HEK293T (cell line): Measurements from ENCODE around the gene TMEM117.
"Not testable (repeated sequence)": the region's sequence is repeated elsewhere in the genome, so short reads cannot be mapped to it uniquely, and the experiment has no call there.

ENCODE experiments used
- CTCF ChIA-PET: fragments of 350-600 bp; formaldehyde crosslinking; extraction: SDS; loops from one replicate; lab custom pipeline; 2021; ENCODE audit warnings: antibody characterized with exemption, inconsistent platforms; lab: Yijun Ruan, JAX
- POLR2A ChIA-PET: fragments of 350-600 bp; formaldehyde crosslinking; extraction: SDS; loops from one replicate; lab custom pipeline; 2020; ENCODE audit warnings: antibody characterized with exemption, inconsistent platforms; lab: Yijun Ruan, JAX
- DNase-seq: peaks from one replicate; pipeline ENCODE4 v3.0.0; 2012; ENCODE audit warnings: mixed read lengths; ENCODE audit errors: extremely low spot score
- ARNT ChIP-seq: fragments of 450-650 bp; IDR thresholded peaks from 2 replicates; pipeline ENCODE4 v1.6.1; 2017; ENCODE audit warnings: mild to moderate bottlenecking
- BHLHE40 ChIP-seq: fragments of 450-650 bp; IDR thresholded peaks from 2 replicates; pipeline ENCODE4 v1.6.1; 2016; ENCODE audit warnings: mild to moderate bottlenecking, moderate library complexity, borderline replicate concordance
- CTBP1 ChIP-seq: fragments of 450-650 bp; IDR thresholded peaks from 2 replicates; pipeline ENCODE4 v1.6.1; 2016; ENCODE audit warnings: borderline replicate concordance
- ELF4 ChIP-seq: fragments of 450-650 bp; IDR thresholded peaks from 2 replicates; pipeline ENCODE4 v1.6.1; 2017; ENCODE audit warnings: antibody characterized with exemption
- FOXA1 ChIP-seq: fragments of 450-650 bp; IDR thresholded peaks from 2 replicates; pipeline ENCODE4 v1.6.1; 2016; ENCODE audit warnings: mild to moderate bottlenecking
- FOXK2 ChIP-seq: fragments of 450-650 bp; IDR thresholded peaks from 2 replicates; pipeline ENCODE4 v1.6.1; 2016; ENCODE audit warnings: mild to moderate bottlenecking
- FOXM1 ChIP-seq: fragments of 450-650 bp; IDR thresholded peaks from 2 replicates; pipeline ENCODE4 v1.6.1; 2017; ENCODE audit warnings: mild to moderate bottlenecking, borderline replicate concordance
- HDGF ChIP-seq: fragments of 450-650 bp; IDR thresholded peaks from 2 replicates; pipeline ENCODE4 v1.6.1; 2017; ENCODE audit warnings: antibody characterized with exemption, borderline replicate concordance
- L3MBTL2 ChIP-seq: fragments of 450-650 bp; conservative IDR thresholded peaks from 2 replicates; pipeline ENCODE4 v1.6.1; 2016; ENCODE audit warnings: mild to moderate bottlenecking
- LEF1 ChIP-seq: fragments of 450-650 bp; IDR thresholded peaks from 2 replicates; pipeline ENCODE4 v1.6.1; 2017; ENCODE audit warnings: mild to moderate bottlenecking, borderline replicate concordance
- NFRKB ChIP-seq: fragments of 450-650 bp; IDR thresholded peaks from 2 replicates; pipeline ENCODE4 v1.6.1; 2016; ENCODE audit warnings: mild to moderate bottlenecking, moderate library complexity
- PKNOX1 ChIP-seq: fragments of 450-650 bp; IDR thresholded peaks from 2 replicates; pipeline ENCODE4 v1.6.1; 2016
- SP1 ChIP-seq: fragments of 450-650 bp; IDR thresholded peaks from 2 replicates; pipeline ENCODE4 v1.6.1; 2017
- SUZ12 ChIP-seq: fragments of 450-650 bp; IDR thresholded peaks from 2 replicates; pipeline ENCODE4 v1.6.1; 2016; ENCODE audit warnings: mild to moderate bottlenecking
- TARDBP ChIP-seq: fragments of 450-650 bp; IDR thresholded peaks from 2 replicates; pipeline ENCODE4 v1.6.1; 2016
- ZNF384 ChIP-seq: fragments of 450-650 bp; IDR thresholded peaks from 2 replicates; pipeline ENCODE4 v1.6.1; 2016

The TMEM117 gene

DNA sequence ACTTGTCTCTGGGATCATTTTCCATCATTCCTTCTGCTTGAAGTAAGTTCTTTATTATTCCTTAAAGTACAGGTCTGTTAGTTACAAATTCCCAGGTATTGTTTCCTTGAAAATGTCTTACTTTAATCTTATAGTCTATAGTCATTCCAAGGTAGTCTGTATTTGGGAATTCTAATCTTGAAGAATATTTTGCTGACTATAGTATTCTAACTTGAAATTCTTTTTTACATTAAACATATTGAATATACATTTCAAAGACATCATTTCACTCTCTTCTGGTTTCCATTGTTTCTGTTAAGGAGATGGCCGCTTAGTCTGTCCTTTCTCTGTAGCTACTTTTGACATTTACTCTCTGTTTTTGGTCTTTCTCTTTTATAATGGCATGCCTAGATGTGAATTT is 399.8 kb downstream of the TMEM117 start:
- POLR2A ChIA-PET: no interaction called here
- CTCF ChIA-PET: no interaction called here
- TF ChIP-seq CTBP1: no peak
- no peak for TF ChIP-seq LEF1
- TF ChIP-seq SUZ12: no peak
- DNase-seq: no peak

GRCh38 chr12:44240186-44240585 is 404.3 kb downstream of the TMEM117 start:
- DNase-seq: no peak
- CTCF ChIA-PET: no interaction called here
- POLR2A ChIA-PET: no interaction called here
- TF ChIP-seq LEF1 (no peak), FOXK2 (no peak), BHLHE40 (no peak), TARDBP (no peak), ELF4 (no peak), SP1 (no peak)

GRCh38 chr12:44245932-44246331 is 410.1 kb downstream of the TMEM117 start:
- POLR2A ChIA-PET: no interaction called here
- CTCF ChIA-PET: no interaction called here
- no peak for TF ChIP-seq FOXK2
- no peak for TF ChIP-seq SP1
- no peak for TF ChIP-seq PKNOX1
- no peak for TF ChIP-seq BHLHE40
- no peak for TF ChIP-seq CTBP1
- TF ChIP-seq SUZ12: no peak
- no peak for TF ChIP-seq NFRKB
- TF ChIP-seq ELF4: no peak
- TF ChIP-seq ARNT: no peak
- no peak for TF ChIP-seq LEF1
- no peak for TF ChIP-seq L3MBTL2
- no peak for TF ChIP-seq HDGF
- TF ChIP-seq FOXM1: no peak
- no peak for TF ChIP-seq TARDBP
- no peak for TF ChIP-seq FOXA1
- no peak for TF ChIP-seq ZNF384
- no peak for DNase-seq

DNA sequence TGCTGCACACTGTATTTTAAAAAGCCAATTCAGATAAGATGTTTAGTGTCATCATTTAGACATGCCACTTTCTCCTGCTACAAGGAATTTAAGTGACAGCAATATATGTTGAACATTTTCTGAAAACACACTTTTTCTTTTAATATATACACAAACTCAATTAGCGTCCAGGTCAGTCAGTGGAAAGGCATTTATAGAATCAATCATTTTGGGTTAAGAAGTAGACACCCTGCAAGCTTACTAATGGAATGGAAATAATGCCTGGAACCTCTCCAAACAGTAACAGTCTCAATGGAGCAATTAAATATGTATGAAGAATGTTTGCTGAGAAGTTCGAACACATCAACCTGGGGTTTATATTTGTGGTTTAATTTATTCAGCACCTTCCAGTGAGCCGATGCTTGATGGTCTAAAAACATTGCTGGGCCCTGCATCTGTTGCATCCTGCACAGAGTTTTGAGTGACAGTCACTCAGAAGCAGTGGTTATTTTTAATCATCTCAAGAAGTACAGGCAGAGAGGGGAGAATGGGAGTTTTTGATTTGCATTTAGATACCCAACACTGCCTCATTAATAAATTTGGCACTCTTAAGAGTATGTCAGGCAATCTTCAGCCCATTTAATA is 410.7 kb downstream of the TMEM117 start:
- ChIA-PET CTCF (no interaction called here), POLR2A (no interaction called here)
- no peak for TF ChIP-seq CTBP1
- peak; percentile 38; the same call in 1 of the 2 replicates for TF ChIP-seq PKNOX1
- no peak for TF ChIP-seq FOXK2
- DNase-seq: no peak

- ChIA-PET POLR2A (no interaction called here), CTCF (no interaction called here)
- no peak for DNase-seq
Observed at GRCh38 chr12:44247588-44247987, 411.7 kb downstream of the TMEM117 start.

DNA sequence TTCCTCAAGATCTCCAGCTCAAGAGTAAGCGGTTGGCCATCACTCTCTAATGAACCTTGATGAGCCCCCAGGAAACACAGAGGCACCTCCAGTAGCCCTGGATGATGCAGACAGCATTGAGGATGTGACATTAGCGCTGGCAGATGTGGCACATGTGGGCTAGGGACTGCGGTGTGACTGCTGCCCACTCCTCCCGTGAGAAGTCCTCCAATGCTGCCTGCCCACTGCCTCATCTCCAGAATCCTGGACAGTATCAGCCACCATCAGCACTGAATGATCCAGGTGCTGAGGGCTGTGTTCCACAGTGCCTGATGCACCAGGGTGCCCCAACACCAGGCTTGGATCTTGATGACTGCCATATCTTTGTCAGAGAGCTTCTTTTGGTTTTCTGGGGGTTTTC is 412.6 kb downstream of the TMEM117 start:
- ChIA-PET CTCF (no interaction called here), POLR2A (no interaction called here)
- TF ChIP-seq ARNT: no peak
- no peak for DNase-seq

More at GRCh38 chr12:44247588-44247987, 411.7 kb downstream of the TMEM117 start:
- no peak for TF ChIP-seq SUZ12
- no peak for TF ChIP-seq NFRKB
- TF ChIP-seq ZNF384: no peak
- no peak for TF ChIP-seq FOXK2
- TF ChIP-seq BHLHE40: no peak
- no peak for TF ChIP-seq ELF4
- TF ChIP-seq FOXA1: no peak
- TF ChIP-seq TARDBP: no peak
- TF ChIP-seq ARNT: no peak
- TF ChIP-seq LEF1: no peak
- no peak for TF ChIP-seq L3MBTL2
- no peak for TF ChIP-seq CTBP1
- TF ChIP-seq PKNOX1: no peak
- TF ChIP-seq FOXM1: no peak
- TF ChIP-seq HDGF: no peak
- no peak for TF ChIP-seq SP1

DNA sequence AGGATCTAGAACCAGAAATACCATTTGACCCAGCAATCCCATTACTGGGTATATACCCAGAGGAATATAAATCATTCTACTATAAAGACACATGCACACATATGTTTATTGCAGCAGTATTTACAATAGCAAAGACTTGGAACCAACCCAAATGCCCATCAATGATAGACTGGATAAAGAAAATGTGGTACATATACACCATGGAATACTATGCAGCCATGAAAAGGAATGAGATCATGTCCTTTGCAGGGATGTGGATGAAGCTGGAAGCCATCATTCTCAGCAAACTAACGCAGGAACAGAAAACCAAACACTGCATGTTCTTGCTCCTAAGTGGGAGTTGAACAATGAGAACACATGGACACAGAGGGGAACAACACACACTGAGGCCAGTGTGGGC is 414.6 kb downstream of the TMEM117 start:
- CTCF ChIA-PET, DNase-seq, POLR2A ChIA-PET: not testable (repeated sequence)
